Measurements from ENCODE around the gene CD96.

CD96 gene

GRCh38 chr3:111652492-111653180, 110.6 kb downstream of the CD96 start:
- TF ChIP-seq GATA2 (IDR thresholded peaks at IDR 0.05; ENCODE audit: low read depth, low read length) = no peak
- no peak for TF ChIP-seq GATA3 (IDR thresholded peaks at IDR 0.05; ENCODE audit: low read depth, low read length)

- TF ChIP-seq GATA3 (IDR thresholded peaks at IDR 0.05; ENCODE audit: low read depth, low read length) (no peak), GATA2 (IDR thresholded peaks at IDR 0.05; ENCODE audit: low read depth, low read length) (no peak)
Measured at GRCh38 chr3:111653766-111654165, 111.8 kb downstream of the CD96 start.

DNA sequence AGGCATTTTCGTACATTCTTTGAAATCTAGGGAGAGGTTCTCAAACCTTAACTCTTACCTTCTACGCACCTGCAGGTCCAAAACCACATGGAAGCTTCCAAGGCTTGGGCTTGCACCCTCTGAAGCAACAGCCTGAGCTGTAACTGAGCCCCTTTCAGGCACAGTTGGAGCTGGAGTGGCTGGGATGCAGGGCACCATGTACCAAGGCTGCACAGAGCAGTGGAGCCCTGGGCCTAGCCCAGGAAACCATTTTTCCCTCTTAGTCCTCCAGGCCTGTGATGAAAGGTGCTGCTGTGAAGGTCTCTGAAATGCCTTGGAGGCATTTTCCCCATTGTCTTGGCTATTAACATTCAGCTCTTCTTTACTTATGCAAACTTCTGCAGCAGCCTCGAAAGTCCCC, 120.0 kb downstream of the CD96 start:
- TF ChIP-seq GATA2 (IDR thresholded peaks at IDR 0.05; ENCODE audit: low read depth, low read length) (no peak), GATA3 (IDR thresholded peaks at IDR 0.05; ENCODE audit: low read depth, low read length) (no peak)

GRCh38 chr3:111662907-111663306, 120.9 kb downstream of the CD96 start:
- no peak for TF ChIP-seq GATA3 (IDR thresholded peaks at IDR 0.05; ENCODE audit: low read depth, low read length)
- no peak for TF ChIP-seq GATA2 (IDR thresholded peaks at IDR 0.05; ENCODE audit: low read depth, low read length)

GRCh38 chr3:111666041-111666735, 124.2 kb downstream of the CD96 start:
- TF ChIP-seq GATA3 (IDR thresholded peaks at IDR 0.05; ENCODE audit: low read depth, low read length) (no peak), GATA2 (IDR thresholded peaks at IDR 0.05; ENCODE audit: low read depth, low read length) (no peak)

GRCh38 chr3:111667170-111667569, 125.2 kb downstream of the CD96 start:
- no peak for TF ChIP-seq GATA2 (IDR thresholded peaks at IDR 0.05; ENCODE audit: low read depth, low read length)
- no peak for TF ChIP-seq GATA3 (IDR thresholded peaks at IDR 0.05; ENCODE audit: low read depth, low read length)

DNA sequence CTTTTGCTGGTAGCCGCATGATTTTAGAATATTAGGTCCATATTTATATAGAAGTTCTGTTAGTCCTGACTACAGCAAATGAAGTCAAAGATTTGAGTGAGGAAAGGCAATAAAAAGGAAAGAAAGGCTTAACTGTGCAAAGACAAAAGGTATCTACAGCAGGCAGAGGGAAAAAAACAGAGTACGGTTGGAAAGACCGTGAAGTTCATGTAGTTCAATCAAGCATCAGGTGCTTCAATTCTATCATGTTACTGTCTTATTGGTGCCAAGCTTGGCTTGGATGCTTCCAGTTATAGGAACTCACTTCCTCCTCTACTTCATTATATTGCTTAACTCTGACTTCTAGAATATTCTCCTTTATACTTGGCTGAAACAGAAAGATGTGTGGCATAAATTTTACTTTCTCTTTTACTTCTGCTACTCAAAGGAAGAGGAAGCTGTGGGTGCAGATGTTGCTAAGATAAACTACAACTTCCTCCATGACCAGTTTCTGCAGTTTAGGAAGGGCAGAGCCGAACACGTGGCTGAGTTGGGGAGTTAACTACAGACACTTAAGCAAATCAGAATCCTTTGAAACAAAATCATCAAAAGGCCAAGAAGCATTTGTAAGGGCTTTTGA, 125.7 kb downstream of the CD96 start:
- TF ChIP-seq GATA2 (IDR thresholded peaks at IDR 0.05; ENCODE audit: low read depth, low read length) (no peak), GATA3 (IDR thresholded peaks at IDR 0.05; ENCODE audit: low read depth, low read length) (no peak)

GRCh38 chr3:111668326-111668725, 126.3 kb downstream of the CD96 start:
- TF ChIP-seq GATA2 (IDR thresholded peaks at IDR 0.05; ENCODE audit: low read depth, low read length) (no peak), GATA3 (IDR thresholded peaks at IDR 0.05; ENCODE audit: low read depth, low read length) (no peak)

- TF ChIP-seq GATA3 (IDR thresholded peaks at IDR 0.05; ENCODE audit: low read depth, low read length) (no peak), GATA2 (IDR thresholded peaks at IDR 0.05; ENCODE audit: low read depth, low read length) (no peak)
Measured at GRCh38 chr3:111668888-111669488, 127.0 kb downstream of the CD96 start.

DNA sequence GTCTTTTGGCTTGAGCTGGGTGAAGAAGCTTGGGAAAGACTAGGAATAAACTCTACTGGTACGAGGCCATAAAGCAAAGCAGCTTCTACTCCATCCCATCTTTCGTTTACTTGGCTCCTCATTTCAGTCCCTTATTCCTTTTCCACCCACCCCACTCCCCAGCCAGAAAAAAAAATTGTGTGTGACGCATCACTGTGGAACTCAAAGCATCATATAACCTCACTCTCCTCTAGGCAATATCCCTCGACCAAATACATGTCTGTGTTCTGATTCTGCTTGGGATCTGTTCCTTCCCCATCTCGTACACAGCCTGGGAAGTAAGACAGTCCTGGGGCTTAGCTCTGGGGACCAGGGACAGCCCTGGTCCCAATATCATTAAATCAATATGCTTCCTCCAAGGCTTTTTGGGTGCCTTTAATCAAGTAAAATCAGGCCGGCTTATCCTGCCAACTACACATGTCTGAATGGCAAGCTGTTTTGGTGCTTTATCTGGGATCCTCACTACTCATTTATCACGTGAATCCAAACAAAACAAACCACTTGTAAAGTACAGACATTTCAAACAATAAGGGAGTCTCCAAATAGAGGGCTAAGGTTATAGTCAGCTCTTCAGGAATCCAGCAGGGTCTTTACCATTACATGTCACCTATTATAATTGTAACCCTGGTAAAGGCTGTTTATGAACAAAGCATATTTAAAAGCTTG, 128.1 kb downstream of the CD96 start:
- TF ChIP-seq GATA2 (IDR thresholded peaks at IDR 0.05; ENCODE audit: low read depth, low read length) (no peak), GATA3 (IDR thresholded peaks at IDR 0.05; ENCODE audit: low read depth, low read length) (no peak)

GRCh38 chr3:111675846-111676210, 133.8 kb downstream of the CD96 start:
- TF ChIP-seq GATA3 (IDR thresholded peaks at IDR 0.05; ENCODE audit: low read depth, low read length) = no peak
- no peak for TF ChIP-seq GATA2 (IDR thresholded peaks at IDR 0.05; ENCODE audit: low read depth, low read length)

DNA sequence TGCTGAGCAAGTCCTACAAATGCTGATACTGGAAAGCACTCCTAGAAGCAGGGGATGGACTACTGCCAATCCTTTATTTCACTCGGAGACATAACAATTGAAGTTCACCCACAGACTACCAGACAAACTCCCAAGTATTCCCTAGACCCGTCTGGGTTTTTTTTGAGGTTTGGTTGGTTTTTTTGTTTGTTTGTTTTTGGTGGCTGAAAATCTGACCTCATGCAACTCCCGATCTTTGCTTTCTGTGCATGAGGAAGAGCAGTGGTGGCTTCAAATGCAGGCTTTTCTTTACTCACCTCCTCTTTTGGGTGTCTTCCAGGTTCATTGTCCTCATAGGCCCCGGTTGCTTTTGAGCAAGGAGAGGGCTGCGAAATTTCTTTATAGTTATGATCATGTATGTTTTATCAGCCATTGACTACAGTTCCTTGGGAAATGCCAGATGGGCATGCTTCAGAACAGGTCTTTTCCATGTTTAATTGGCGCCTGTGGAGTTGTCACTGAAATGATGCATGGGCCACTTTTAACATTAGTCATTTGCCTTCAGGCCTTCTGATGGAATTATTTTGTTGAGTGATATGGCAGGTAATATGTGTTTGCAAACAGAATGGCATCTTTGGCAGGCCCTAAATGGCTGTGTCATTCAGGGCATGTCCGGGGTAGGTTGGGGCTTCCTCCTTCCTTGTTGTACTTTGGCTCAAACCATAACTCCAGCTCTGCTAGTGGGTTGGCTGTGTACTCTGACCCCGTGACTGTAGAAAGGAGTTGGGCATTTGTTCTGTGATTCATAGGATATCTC, 134.4 kb downstream of the CD96 start:
- TF ChIP-seq GATA3 (IDR thresholded peaks at IDR 0.05; ENCODE audit: low read depth, low read length) = no peak
- no peak for TF ChIP-seq GATA2 (IDR thresholded peaks at IDR 0.05; ENCODE audit: low read depth, low read length)

DNA sequence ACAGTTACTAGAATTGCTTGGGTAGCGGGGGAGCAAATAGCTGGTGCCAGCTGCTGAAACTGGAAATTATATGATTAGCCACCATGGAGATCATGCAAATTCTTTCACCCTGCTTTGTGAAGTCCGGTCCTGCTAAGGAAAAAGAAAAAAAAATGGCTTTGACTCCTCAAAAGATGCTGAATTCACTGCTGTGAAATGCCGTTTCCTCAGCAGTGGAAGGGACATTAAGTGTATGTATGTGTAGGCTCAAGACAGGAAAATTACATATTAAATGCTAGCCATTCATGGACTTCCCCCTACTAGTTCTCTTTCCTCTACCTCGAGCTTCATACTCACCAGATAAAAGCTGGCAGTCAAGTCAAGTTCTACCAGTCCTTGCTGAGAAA, 135.0 kb downstream of the CD96 start:
- TF ChIP-seq GATA3 (IDR thresholded peaks at IDR 0.05; ENCODE audit: low read depth, low read length) = no peak
- no peak for TF ChIP-seq GATA2 (IDR thresholded peaks at IDR 0.05; ENCODE audit: low read depth, low read length)
